H1 (cell line): ENCODE results near the gene FGF14. TPM values are rescaled to one million over a fixed set of nuclear protein-coding genes. Genes with fewer than 3 reads are reported as not detected.

ENCODE experiments used
- CTCF ChIA-PET: fragments of 300-600 bp; sonication (Branson Sonifier 250); formaldehyde crosslinking; loops from one replicate; lab custom pipeline; 2021; ENCODE audit not compliant: partially characterized antibody; lab: Charles Lee
- POLR2A ChIA-PET: fragments of 300-600 bp; sonication (Branson Sonifier 250); formaldehyde crosslinking; loops from one replicate; lab custom pipeline; 2021; ENCODE audit warnings: inconsistent platforms; ENCODE audit not compliant: partially characterized antibody; lab: Charles Lee
- DNase-seq, 2 experiments: peaks; one replicate each; pipeline versions ENCODE4 v3.0.0 to v3.0.0-alpha.2; 2010 to 2022; ENCODE audit warnings: low spot score in 2 of 2, low read depth in 1 of 2, mixed read lengths in 1 of 2
- FAIRE-seq: peaks from 2 replicates; lab custom pipeline; 2011; peaks lifted over from hg19 to GRCh38; lab: Jason Lieb, UNC
- H2AFZ ChIP-seq: 2 replicates; pipeline ENCODE4 v1.8.1; 2012; ENCODE audit warnings: low read length, inconsistent platforms
- H2AK5ac ChIP-seq: 2 replicates; pipeline ENCODE4 v1.6.1; 2013; ENCODE audit warnings: low read depth, low read length
- H2BK120ac ChIP-seq: replicated peaks from 2 replicates; pipeline ENCODE3; 2013; ENCODE audit warnings: low read depth, low read length, inconsistent platforms
- H2BK12ac ChIP-seq: 2 replicates; pipeline ENCODE4 v1.6.1; 2013; ENCODE audit warnings: low read depth, low read length
- H2BK15ac ChIP-seq: 2 replicates; pipeline ENCODE4 v1.6.1; 2013; ENCODE audit warnings: low read length
- H2BK20ac ChIP-seq: 2 replicates; pipeline ENCODE4 v1.6.1; 2013; ENCODE audit warnings: low read length
- H2BK5ac ChIP-seq: 2 replicates; pipeline ENCODE4 v1.6.1; 2013; ENCODE audit warnings: low read depth, low read length
- H3K14ac ChIP-seq: 2 replicates; pipeline ENCODE4 v1.6.1; 2013; ENCODE audit warnings: inconsistent platforms; ENCODE audit not compliant: insufficient read length
- H3K18ac ChIP-seq: 2 replicates; pipeline ENCODE4 v1.6.1; 2013; ENCODE audit warnings: low read length; ENCODE audit errors: extremely low read depth
- H3K23ac ChIP-seq: 2 replicates; pipeline ENCODE4 v1.6.1; 2013; ENCODE audit warnings: inconsistent platforms; ENCODE audit not compliant: insufficient read length
- H3K23me2 ChIP-seq: 2 replicates; pipeline ENCODE4 v1.6.1; 2013; ENCODE audit warnings: low read depth, low read length
- H3K27ac ChIP-seq: 2 replicates; pipeline ENCODE4 v1.6.1; 2011; ENCODE audit warnings: low read depth, low read length, inconsistent platforms
- H3K27me3 ChIP-seq, 4 experiments: replicated peaks in 1 of 4; 1 replicate in 1 of 4; 2 replicates in 3 of 4; pipeline versions ENCODE4 v1.6.1 to v1.8.1; 2011 to 2013; ENCODE audit warnings: low read length in 3 of 4, mild to moderate bottlenecking in 3 of 4, inconsistent platforms in 2 of 4, mixed read lengths in 2 of 4, moderate library complexity in 1 of 4; ENCODE audit not compliant: control insufficient read depth in 3 of 4, insufficient read depth in 3 of 4; ENCODE audit errors: extremely low read depth in 1 of 4
- H3K36me3 ChIP-seq, 4 experiments: 2 replicates each; pipeline versions ENCODE4 v1.6.1 to v1.8.1; 2011 to 2013; ENCODE audit warnings: mild to moderate bottlenecking in 4 of 4, low read length in 3 of 4, moderate library complexity in 2 of 4, control low read depth in 1 of 4, inconsistent platforms in 1 of 4; ENCODE audit not compliant: insufficient read depth in 4 of 4, control insufficient read depth in 2 of 4
- H3K4ac ChIP-seq: replicated peaks from 2 replicates; pipeline ENCODE3; 2013; ENCODE audit warnings: low read length, low read depth, mixed read lengths, inconsistent platforms; ENCODE audit not compliant: insufficient read length
- H3K4me1 ChIP-seq, 4 experiments: replicated peaks in 1 of 4; 1 replicate in 1 of 4; 2 replicates in 3 of 4; pipeline versions ENCODE4 v1.6.1 to v1.8.1; 2011 to 2013; ENCODE audit warnings: low read length in 3 of 4, inconsistent platforms in 2 of 4, mixed read lengths in 1 of 4; ENCODE audit not compliant: insufficient read depth in 4 of 4, control insufficient read depth in 3 of 4
- H3K4me2 ChIP-seq, 2 experiments: 2 replicates each; pipeline versions ENCODE4 v1.6.1 to v1.8.1; 2011 to 2013; ENCODE audit warnings: low read depth in 2 of 2, low read length in 2 of 2, control low read depth in 1 of 2, inconsistent platforms in 1 of 2, mild to moderate bottlenecking in 1 of 2; ENCODE audit not compliant: insufficient read depth in 1 of 2
- H3K4me3 ChIP-seq, 4 experiments: fragments of 200-600, 300-600 bp in 1 of 4; sonication (generic), shearing (Covaris generic), sonication (Bioruptor Twin) in 1 of 4; 2 replicates each; pipeline versions ENCODE4 v1.5.1 to v1.8.1; 2011 to 2016; ENCODE audit warnings: low read length in 4 of 4, low read depth in 3 of 4, control low read depth in 2 of 4, inconsistent platforms in 2 of 4, mild to moderate bottlenecking in 2 of 4, mixed read lengths in 1 of 4, moderate library complexity in 1 of 4; ENCODE audit not compliant: insufficient read depth in 2 of 4; ENCODE audit errors: extremely low read depth in 1 of 4
- H3K56ac ChIP-seq: replicated peaks from 2 replicates; pipeline ENCODE3; 2013; ENCODE audit warnings: low read depth, mild to moderate bottlenecking, mixed read lengths, low read length, inconsistent platforms; ENCODE audit not compliant: insufficient read length
- H3K79me1 ChIP-seq: 2 replicates; pipeline ENCODE4 v1.6.1; 2013; ENCODE audit warnings: low read depth, low read length, control low read depth
- H3K79me2 ChIP-seq, 2 experiments: 2 replicates each; pipeline versions ENCODE4 v1.6.1 to v1.8.1; 2012 to 2013; ENCODE audit warnings: low read length in 2 of 2, mild to moderate bottlenecking in 2 of 2, inconsistent platforms in 1 of 2; ENCODE audit not compliant: insufficient read depth in 2 of 2, control insufficient read depth in 1 of 2
- H3K9ac ChIP-seq, 4 experiments: replicated peaks in 1 of 4; 1 replicate in 1 of 4; 2 replicates in 3 of 4; pipeline versions ENCODE4 v1.6.1 to v1.8.1; 2011 to 2013; ENCODE audit warnings: low read depth in 3 of 4, low read length in 3 of 4, control low read depth in 2 of 4, mild to moderate bottlenecking in 2 of 4, moderate library complexity in 2 of 4, inconsistent platforms in 1 of 4; ENCODE audit errors: extremely low read depth in 1 of 4
- H3K9me3 ChIP-seq, 2 experiments: 2 replicates each; pipeline versions ENCODE4 v1.6.1 to v1.8.1; 2012 to 2013; ENCODE audit warnings: mild to moderate bottlenecking in 2 of 2, moderate library complexity in 2 of 2, control low read depth in 1 of 2, inconsistent platforms in 1 of 2, low read depth in 1 of 2, low read length in 1 of 2, mixed read lengths in 1 of 2; ENCODE audit not compliant: insufficient read depth in 2 of 2
- H4K20me1 ChIP-seq, 2 experiments: replicated peaks in 1 of 2; 2 replicates each; pipeline versions ENCODE3 to v1.8.1; 2011 to 2013; ENCODE audit warnings: inconsistent platforms in 2 of 2, low read length in 2 of 2, mild to moderate bottlenecking in 1 of 2; ENCODE audit not compliant: insufficient read depth in 2 of 2, control insufficient read depth in 1 of 2
- H4K5ac ChIP-seq: 2 replicates; pipeline ENCODE4 v1.6.1; 2013; ENCODE audit warnings: low read length, low read depth, mixed read lengths, inconsistent platforms; ENCODE audit not compliant: insufficient read length
- H4K8ac ChIP-seq: 2 replicates; pipeline ENCODE4 v1.8.0; 2013; ENCODE audit warnings: mild to moderate bottlenecking, moderate library complexity, low read length, inconsistent platforms; ENCODE audit not compliant: insufficient read depth; ENCODE audit errors: extremely low read depth
- H4K91ac ChIP-seq: replicated peaks from 2 replicates; pipeline ENCODE3; 2013; ENCODE audit warnings: low read length, mixed read lengths, inconsistent platforms; ENCODE audit not compliant: insufficient read length
- ASH2L ChIP-seq: fragments of 200-600, 300-600 bp; sonication (generic); IDR thresholded peaks from one replicate; pipeline ENCODE4 v1.7.1; 2017; ENCODE audit warnings: low read length
- RAD21 ChIP-seq, 2 experiments: IDR thresholded peaks in 1 of 2; conservative IDR thresholded peaks in 1 of 2; 2 replicates each; pipeline ENCODE4 v1.6.1; 2011; ENCODE audit warnings: low read depth in 2 of 2, low read length in 2 of 2, improper control_type of control experiment in 1 of 2, inconsistent platforms in 1 of 2, mild to moderate bottlenecking in 1 of 2, moderate library complexity in 1 of 2
- WGBS, 2 experiments: shearing (Covaris generic) in 1 of 2; methylation state at CpG; one replicate each; pipeline versions ENCODE4 v1.1.6 to v1.1.7; 2013 to 2015; ENCODE audit warnings: low lambda C conversion rate in 2 of 2, mixed read lengths in 2 of 2, inconsistent platforms in 1 of 2, low coverage in 1 of 2, missing lambda C conversion rate in 1 of 2; ENCODE audit not compliant: insufficient replicate concordance in 2 of 2, insufficient coverage in 1 of 2, insufficient read length in 1 of 2; ENCODE audit errors: extremely low coverage in 1 of 2, missing lambda C conversion rate in 1 of 2; 5-methylcytosine and 5-hydroxymethylcytosine counted together
- polyA plus RNA-seq, 7 experiments: library from polyadenylated mRNA; depleted of rRNA in 3 of 7; stranded (reverse) in 5 of 7; unstranded in 2 of 7; fragments of >200 nt in 5 of 7; fragments of 200-250 nt in 2 of 7; gene quantifications; 1 replicate in 5 of 7; 2 replicates in 1 of 7; 4 replicates in 1 of 7; pipeline versions ENCODE4 v1.2.1 to v1.2.3, GENCODE V29; 2011 to 2013; ENCODE audit warnings: missing spikeins in 2 of 7, mixed read lengths in 2 of 7
- total RNA-seq: library from RNA; stranded (reverse); fragmentation: NEBNext Ultra II Directional; extraction: Animal tissue kit (Norgen Biotek cat#: 25700); gene quantifications from 2 replicates; pipeline ENCODE4 v1.2.1, GENCODE V29; 2021
- TF ChIP-seq, protein P1 (sequence below), 3 experiments: IDR thresholded peaks; 1 replicate in 2 of 3; 2 replicates in 1 of 3; pipeline versions ENCODE4 v1.5.1 to v1.6.1; 2011; ENCODE audit warnings: low read length in 3 of 3, mild to moderate bottlenecking in 3 of 3, inconsistent platforms in 2 of 3, low read depth in 1 of 3, moderate library complexity in 1 of 3; ENCODE audit not compliant: insufficient read depth in 1 of 3; ENCODE audit errors: control extremely low read depth in 1 of 3

FGF14 gene
- total and polyA plus RNA-seq, 2 of the 8 experiments (the other 6 are each of a cell fraction or from before 2014, with no cell fraction given) = 0.05 to 0.58 TPM

DNA sequence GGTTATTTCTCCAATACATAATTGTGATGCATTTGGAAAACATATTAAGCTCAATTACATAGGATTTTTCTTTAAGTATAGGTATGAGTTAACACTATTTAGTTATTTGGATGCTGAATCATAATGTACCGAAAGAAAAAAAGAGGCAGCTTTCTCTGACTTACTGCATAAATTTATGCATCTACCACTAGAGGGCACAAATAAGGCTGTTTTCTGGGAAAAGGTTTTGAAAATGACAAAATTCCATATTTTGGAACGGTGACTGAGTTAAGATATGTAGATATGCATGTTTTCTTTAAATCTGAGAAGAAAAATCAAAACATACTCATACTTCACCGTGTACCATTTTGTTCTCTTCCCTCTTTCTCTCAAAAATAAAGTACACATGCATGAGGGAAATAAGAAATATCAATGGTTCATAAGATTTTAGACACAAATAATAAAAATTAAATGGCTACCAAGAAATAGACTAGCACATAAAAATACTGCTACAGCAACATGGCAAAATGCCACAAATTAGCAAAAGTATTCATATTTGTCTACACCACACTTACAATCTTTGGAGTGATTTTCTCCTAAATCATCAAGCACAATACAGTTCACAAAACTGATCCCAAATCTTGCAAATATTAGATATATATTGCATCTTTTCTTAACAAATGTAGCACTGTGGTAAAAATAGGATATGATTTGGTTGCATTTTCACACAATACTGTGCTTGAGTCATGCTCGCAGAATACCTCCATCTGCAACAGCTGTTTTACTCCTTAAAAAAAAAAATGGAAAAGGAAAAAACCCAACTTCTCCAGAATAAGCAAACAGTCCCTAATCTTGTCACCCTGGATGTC lies 260.0 kb downstream of the FGF14 start:
- H4K20me1 ChIP-seq = no peaks in the 10 kb centered on the region
- no peaks in the 10 kb centered on the region for H3K79me2 ChIP-seq
- H3K79me1 ChIP-seq = no peaks in the 10 kb centered on the region
- no peak overlapping the region for H3K9ac ChIP-seq
- H4K5ac ChIP-seq = no peak overlapping the region
- H3K27ac ChIP-seq = no peak overlapping the region
- WGBS, 2 experiments = 82% methylated on average over 4 of the region's 4 CpGs; no CpG with 5 or more reads in 1 of the 2 experiments
- no peak overlapping the region for H3K14ac ChIP-seq
- H2AFZ ChIP-seq = no peak overlapping the region
- H2BK15ac ChIP-seq = no peak overlapping the region
- H3K18ac ChIP-seq = no peak overlapping the region
- H2BK5ac ChIP-seq = no peak overlapping the region
- no peak overlapping the region for H3K23ac ChIP-seq
- no peak overlapping the region for H2BK20ac ChIP-seq
- H3K9me3 ChIP-seq = no peaks in the 10 kb centered on the region
- no peaks in the 10 kb centered on the region for H3K4me1 ChIP-seq
- no peak overlapping the region for H3K4me2 ChIP-seq
- no peak overlapping the region for H3K56ac ChIP-seq
- H4K8ac ChIP-seq = no peak overlapping the region
- no peak overlapping the region for H3K4ac ChIP-seq
- no peaks in the 10 kb centered on the region for H3K27me3 ChIP-seq
- FAIRE-seq (no peak), DNase-seq (no peak)
- ChIA-PET CTCF (interaction anchor here (0.6 to 2.0 kb wide), 38 partner anchors 9 to 575 kb away, joined by 3 to 12 read pairs (median 4); no protein-coding TSS in a partner anchor), POLR2A (no interaction called here)
- H2BK120ac ChIP-seq = no peak overlapping the region
- no peak overlapping the region for H3K4me3 ChIP-seq
- H4K91ac ChIP-seq = no peak overlapping the region
- no peak overlapping the region for H2BK12ac ChIP-seq
- no peaks in the 10 kb centered on the region for H3K36me3 ChIP-seq
- no peaks in the 10 kb centered on the region for H3K23me2 ChIP-seq
- H2AK5ac ChIP-seq = no peak overlapping the region
- no peak for TF ChIP-seq ASH2L
- TF ChIP-seq RAD21 (IDR thresholded peaks at IDR 0.05 in 1 of 2, conservative IDR thresholded peaks at IDR 0.05 in 1 of 2; ENCODE audit: low read depth in 2 of 2, low read length in 2 of 2) = peak; percentile 38 to 50
- TF ChIP-seq, protein P1, sequence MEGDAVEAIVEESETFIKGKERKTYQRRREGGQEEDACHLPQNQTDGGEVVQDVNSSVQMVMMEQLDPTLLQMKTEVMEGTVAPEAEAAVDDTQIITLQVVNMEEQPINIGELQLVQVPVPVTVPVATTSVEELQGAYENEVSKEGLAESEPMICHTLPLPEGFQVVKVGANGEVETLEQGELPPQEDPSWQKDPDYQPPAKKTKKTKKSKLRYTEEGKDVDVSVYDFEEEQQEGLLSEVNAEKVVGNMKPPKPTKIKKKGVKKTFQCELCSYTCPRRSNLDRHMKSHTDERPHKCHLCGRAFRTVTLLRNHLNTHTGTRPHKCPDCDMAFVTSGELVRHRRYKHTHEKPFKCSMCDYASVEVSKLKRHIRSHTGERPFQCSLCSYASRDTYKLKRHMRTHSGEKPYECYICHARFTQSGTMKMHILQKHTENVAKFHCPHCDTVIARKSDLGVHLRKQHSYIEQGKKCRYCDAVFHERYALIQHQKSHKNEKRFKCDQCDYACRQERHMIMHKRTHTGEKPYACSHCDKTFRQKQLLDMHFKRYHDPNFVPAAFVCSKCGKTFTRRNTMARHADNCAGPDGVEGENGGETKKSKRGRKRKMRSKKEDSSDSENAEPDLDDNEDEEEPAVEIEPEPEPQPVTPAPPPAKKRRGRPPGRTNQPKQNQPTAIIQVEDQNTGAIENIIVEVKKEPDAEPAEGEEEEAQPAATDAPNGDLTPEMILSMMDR (IDR thresholded peaks at IDR 0.05; ENCODE audit: control extremely low read depth in 1 of 3, insufficient read depth in 1 of 3, low read depth in 1 of 3, low read length in 3 of 3) = peak in 2 of 3 experiments; percentile 23 to 61; a peak in 2 of 4 replicates
